ENCODE measurements around the gene TULP4.

The TULP4 gene

DNA sequence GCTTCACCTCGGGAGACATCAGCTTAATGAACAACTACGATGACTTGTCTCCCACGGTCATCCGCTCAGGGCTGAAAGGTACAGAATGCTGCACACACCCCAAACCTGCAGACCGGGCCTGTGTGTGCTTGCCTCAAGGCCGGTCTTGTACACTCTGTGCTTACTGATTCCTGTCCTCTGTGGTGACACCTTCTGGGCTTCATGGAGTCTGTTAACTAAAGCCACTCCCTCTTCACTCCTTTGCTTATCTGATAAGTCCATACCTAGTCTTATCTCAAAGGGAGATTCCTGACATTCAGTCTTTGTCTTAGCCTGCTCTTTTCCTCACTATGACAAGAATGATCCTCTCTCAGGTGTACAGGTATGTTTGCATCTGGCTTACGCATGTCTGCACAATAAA lies 139.9 kb downstream of the TULP4 start:
- Histone ChIP-seq H3K4me3 (no peak overlapping the region), H3K27ac (no peak overlapping the region), H3K9me3 (ENCODE audit: low read depth, low read length) (no peaks in the 10 kb centered on the region), H3K36me3 (ENCODE audit: insufficient read depth, low read length) (peaks cover 14% of the 10 kb centered on the region; the same call in 1 of the 2 replicates), H3K9ac (ENCODE audit: insufficient read length) (no peak overlapping the region)
- TF ChIP-seq FOXP2 (optimal IDR thresholded peaks at IDR 0.05; ENCODE audit: control extremely low read depth, extremely low read length, insufficient read depth) (no peak), EZH2 (IDR thresholded peaks at IDR 0.05) (no peak), POLR2AphosphoS5 (IDR thresholded peaks at IDR 0.05; ENCODE audit: borderline replicate concordance, low read depth, low read length) (no peak)
- DNase-seq (ENCODE audit: low read depth, low spot score): no peak

DNA sequence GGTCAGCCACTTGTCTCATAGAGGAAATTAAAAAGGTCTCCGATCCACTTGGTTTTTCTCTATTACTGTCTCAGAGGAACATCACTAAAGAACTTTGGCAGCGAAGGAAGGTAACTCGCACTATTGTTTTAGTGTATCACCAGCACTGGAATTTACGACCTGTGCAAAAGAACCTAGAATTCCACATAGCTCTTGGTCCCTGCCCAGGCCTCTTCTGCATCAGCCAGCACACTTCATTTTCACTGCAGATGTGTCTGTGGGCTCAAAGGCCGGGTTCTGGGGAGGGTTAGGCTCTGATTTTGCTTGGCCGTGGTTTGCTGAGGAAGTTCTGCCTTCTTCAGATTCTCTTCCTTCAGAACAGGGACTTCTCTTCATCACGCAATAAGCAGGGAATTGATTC lies 144.9 kb downstream of the TULP4 start:
- no peak for TF ChIP-seq EZH2 (IDR thresholded peaks at IDR 0.05)
- TF ChIP-seq POLR2AphosphoS5 (IDR thresholded peaks at IDR 0.05; ENCODE audit: borderline replicate concordance, low read depth, low read length): no peak
- TF ChIP-seq FOXP2 (optimal IDR thresholded peaks at IDR 0.05; ENCODE audit: control extremely low read depth, extremely low read length, insufficient read depth): no peak
- no peak for DNase-seq (ENCODE audit: low read depth, low spot score)
- no peak overlapping the region for H3K4me3 ChIP-seq
- no peak overlapping the region for H3K9ac ChIP-seq (ENCODE audit: insufficient read length)
- no peaks in the 10 kb centered on the region for H3K9me3 ChIP-seq (ENCODE audit: low read depth, low read length)
- peaks cover 14% of the 10 kb centered on the region; the same call in 1 of the 2 replicates for H3K36me3 ChIP-seq (ENCODE audit: insufficient read depth, low read length)
- H3K27ac ChIP-seq: no peak overlapping the region

DNA sequence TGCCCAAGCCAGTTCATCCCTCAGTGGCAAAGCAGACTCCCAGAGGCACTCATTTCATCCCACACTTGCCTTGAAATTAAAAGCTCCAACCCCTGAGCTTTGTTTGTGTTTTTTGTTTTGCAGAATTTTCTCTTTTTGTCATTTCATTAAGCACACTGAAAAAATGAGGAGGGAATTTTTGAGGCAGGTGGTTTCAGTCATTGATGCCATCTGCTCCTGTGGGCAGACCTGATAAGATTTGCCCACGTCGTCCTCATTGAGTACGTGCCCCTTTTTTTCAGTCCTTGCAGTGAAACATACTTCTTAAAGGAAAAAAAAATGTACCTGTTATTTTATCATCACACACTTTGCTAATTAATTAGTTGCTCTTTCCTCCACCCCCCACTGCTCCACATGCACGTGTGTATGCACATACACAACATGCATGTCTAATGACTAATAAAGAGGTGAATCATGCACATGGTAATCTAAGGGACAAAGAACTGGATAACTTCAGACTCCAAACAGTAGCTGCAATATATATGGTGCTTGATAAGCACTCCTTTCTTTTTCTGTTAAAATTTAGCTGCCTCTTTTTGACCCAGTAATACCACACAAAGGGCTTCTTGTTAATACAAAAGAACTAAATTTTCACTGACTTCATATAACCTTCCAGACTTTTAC lies 145.5 kb downstream of the TULP4 start:
- DNase-seq (ENCODE audit: low read depth, low spot score): no peak
- Histone ChIP-seq H3K4me3 (no peak overlapping the region), H3K9ac (ENCODE audit: insufficient read length) (no peak overlapping the region), H3K36me3 (ENCODE audit: insufficient read depth, low read length) (peaks cover 8% of the 10 kb centered on the region; the same call in 1 of the 2 replicates), H3K27ac (no peak overlapping the region), H3K9me3 (ENCODE audit: low read depth, low read length) (no peaks in the 10 kb centered on the region)
- no peak for TF ChIP-seq FOXP2 (optimal IDR thresholded peaks at IDR 0.05; ENCODE audit: control extremely low read depth, extremely low read length, insufficient read depth)
- TF ChIP-seq EZH2 (IDR thresholded peaks at IDR 0.05): no peak
- TF ChIP-seq POLR2AphosphoS5 (IDR thresholded peaks at IDR 0.05; ENCODE audit: borderline replicate concordance, low read depth, low read length): no peak

DNA sequence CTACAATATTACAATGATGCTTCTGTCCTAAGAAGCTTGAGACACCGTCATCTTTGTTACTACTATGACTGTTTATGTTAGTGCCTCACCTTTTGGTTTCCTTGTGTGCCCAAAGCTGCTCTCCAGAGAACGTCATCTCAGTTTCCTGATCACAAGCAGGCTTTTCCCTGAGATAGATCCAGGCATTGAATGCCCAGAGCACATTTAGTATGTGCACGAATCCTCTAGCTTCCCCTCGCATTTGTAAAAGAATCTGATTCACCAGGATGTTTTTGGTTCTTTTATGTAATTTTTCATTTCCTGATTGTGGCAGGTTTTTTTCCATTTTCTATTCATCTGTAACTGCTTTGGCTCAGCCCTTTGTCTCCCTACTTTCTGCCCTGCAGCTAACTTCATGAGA lies 147.5 kb downstream of the TULP4 start:
- H3K9me3 ChIP-seq (ENCODE audit: low read depth, low read length): no peaks in the 10 kb centered on the region

DNA sequence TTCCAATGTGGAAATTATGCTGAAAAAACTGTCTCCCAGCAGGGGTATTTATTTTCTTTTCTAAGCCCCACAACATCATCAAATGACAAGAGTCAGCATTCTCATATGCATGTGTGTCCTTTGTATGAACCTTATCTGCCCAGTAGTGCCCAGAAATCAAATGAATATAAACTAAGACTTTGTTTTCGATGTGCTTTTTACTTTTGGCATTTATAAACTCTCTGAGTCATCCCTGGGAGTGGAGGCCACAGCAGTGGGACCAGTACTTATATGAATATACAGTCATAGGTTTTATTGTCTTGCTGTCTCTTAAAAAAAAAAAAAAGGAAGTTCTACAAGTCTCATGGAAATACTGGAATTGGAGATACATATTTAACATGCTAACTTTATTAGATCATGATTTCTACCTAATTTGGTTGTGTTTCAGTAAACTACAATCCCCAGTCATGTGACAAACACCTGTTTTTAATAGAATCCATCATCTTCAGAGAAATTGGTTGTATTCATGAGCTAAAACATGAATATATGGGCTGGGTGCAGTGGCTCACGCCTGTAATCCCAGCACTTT lies 148.4 kb downstream of the TULP4 start:
- H3K4me3 ChIP-seq: no peak overlapping the region
- DNase-seq (ENCODE audit: low read depth, low spot score): no peak
- 0 out of 2 replicates have a peak, but pooled peaks cover 3% of the 10 kb centered on the region for H3K9me3 ChIP-seq (ENCODE audit: low read depth, low read length)
- peaks cover 28% of the 10 kb centered on the region for H3K36me3 ChIP-seq (ENCODE audit: insufficient read depth, low read length)
- peak overlapping the region; percentile 63; the same call in 1 of the 2 replicates for H3K27ac ChIP-seq
- TF ChIP-seq POLR2AphosphoS5 (IDR thresholded peaks at IDR 0.05; ENCODE audit: borderline replicate concordance, low read depth, low read length) (no peak), EZH2 (IDR thresholded peaks at IDR 0.05) (no peak), FOXP2 (optimal IDR thresholded peaks at IDR 0.05; ENCODE audit: control extremely low read depth, extremely low read length, insufficient read depth) (no peak)
- H3K9ac ChIP-seq (ENCODE audit: insufficient read length): no peak overlapping the region

More for the DNA sequence above, 147.5 kb downstream of the TULP4 start:
- Histone ChIP-seq H3K4me3 (no peak overlapping the region), H3K9ac (ENCODE audit: insufficient read length) (no peak overlapping the region), H3K27ac (peak overlapping the region; percentile 63; the same call in 1 of the 2 replicates), H3K36me3 (ENCODE audit: insufficient read depth, low read length) (peaks cover 20% of the 10 kb centered on the region)
- TF ChIP-seq EZH2 (IDR thresholded peaks at IDR 0.05) (no peak), FOXP2 (optimal IDR thresholded peaks at IDR 0.05; ENCODE audit: control extremely low read depth, extremely low read length, insufficient read depth) (no peak), POLR2AphosphoS5 (IDR thresholded peaks at IDR 0.05; ENCODE audit: borderline replicate concordance, low read depth, low read length) (no peak)
- no peak for DNase-seq (ENCODE audit: low read depth, low spot score)

DNA sequence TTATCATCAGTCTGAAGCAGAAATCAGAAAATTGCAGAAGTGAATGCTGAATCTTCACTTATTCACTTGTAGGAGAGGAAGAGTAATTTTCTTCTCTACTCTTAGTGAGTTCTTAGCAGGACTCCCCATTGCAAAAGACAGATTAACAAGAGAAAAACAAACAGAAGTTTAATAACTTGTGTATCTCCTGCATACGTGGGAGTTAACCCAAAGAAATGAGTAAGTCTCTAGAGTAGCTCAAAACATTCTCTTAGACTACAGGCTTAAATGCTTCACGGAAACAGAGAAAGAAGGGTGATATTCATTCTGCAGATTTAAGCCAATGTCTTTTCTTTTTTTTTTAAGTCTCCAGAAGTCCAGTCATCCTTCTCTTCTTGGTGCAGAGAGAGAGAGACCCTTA lies 149.7 kb downstream of the TULP4 start:
- H3K9ac ChIP-seq (ENCODE audit: insufficient read length): no peak overlapping the region
- no peak for DNase-seq (ENCODE audit: low read depth, low spot score)
- H3K27ac ChIP-seq: no peak overlapping the region
- no peak overlapping the region for H3K4me3 ChIP-seq
- 0 out of 2 replicates have a peak, but pooled peaks cover 3% of the 10 kb centered on the region for H3K9me3 ChIP-seq (ENCODE audit: low read depth, low read length)
- H3K36me3 ChIP-seq (ENCODE audit: insufficient read depth, low read length): peaks cover 31% of the 10 kb centered on the region
- TF ChIP-seq POLR2AphosphoS5 (IDR thresholded peaks at IDR 0.05; ENCODE audit: borderline replicate concordance, low read depth, low read length) (no peak), EZH2 (IDR thresholded peaks at IDR 0.05) (no peak), FOXP2 (optimal IDR thresholded peaks at IDR 0.05; ENCODE audit: control extremely low read depth, extremely low read length, insufficient read depth) (no peak)

DNA sequence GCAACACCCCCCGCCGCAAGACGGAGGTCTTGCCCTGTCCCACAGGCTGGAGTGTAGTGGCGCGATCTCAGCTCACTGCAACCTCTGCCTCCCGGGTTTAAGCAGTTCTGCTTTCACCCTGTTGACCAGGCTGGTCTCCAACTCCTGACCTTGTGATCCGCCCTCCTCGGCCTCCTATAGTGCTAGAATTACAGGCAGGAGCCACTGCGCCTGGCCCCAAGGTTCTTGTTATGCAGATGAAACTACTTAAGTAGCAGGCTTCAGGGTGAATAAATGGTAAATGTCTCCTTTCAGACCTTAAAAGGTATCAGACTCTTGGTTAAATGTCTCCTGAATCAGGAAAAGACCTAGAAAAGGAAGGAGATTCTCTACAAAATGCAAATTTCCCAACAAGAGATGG lies 152.2 kb downstream of the TULP4 start:
- peaks cover 29% of the 10 kb centered on the region for H3K36me3 ChIP-seq (ENCODE audit: insufficient read depth, low read length)
- 0 out of 2 replicates have a peak, but pooled peaks cover 3% of the 10 kb centered on the region for H3K9me3 ChIP-seq (ENCODE audit: low read depth, low read length)
- DNase-seq (ENCODE audit: low read depth, low spot score): no peak
- no peak overlapping the region for H3K27ac ChIP-seq
- TF ChIP-seq FOXP2 (optimal IDR thresholded peaks at IDR 0.05; ENCODE audit: control extremely low read depth, extremely low read length, insufficient read depth): no peak
- no peak for TF ChIP-seq POLR2AphosphoS5 (IDR thresholded peaks at IDR 0.05; ENCODE audit: borderline replicate concordance, low read depth, low read length)
- no peak for TF ChIP-seq EZH2 (IDR thresholded peaks at IDR 0.05)
- no peak overlapping the region for H3K4me3 ChIP-seq
- H3K9ac ChIP-seq (ENCODE audit: insufficient read length): no peak overlapping the region

DNA sequence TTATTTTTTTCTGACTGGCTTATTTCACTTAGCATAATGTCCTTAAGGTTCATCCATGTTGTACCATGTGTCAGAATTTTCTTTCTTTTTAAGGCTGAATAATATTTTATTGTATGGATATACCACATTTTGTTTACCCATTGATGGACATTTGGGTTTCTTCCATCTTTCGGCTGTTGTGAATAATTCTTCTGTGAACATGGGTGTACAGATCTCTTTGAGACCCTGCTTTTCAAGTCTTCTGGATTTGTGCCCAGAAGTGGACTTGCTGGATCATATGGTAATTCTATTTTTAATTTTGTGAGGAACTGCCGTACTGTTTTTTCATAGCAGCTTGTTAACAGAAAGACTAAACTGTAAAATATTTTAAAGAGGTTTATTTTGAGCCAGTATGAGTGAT lies 153.0 kb downstream of the TULP4 start:
- H3K27ac ChIP-seq: no peak overlapping the region
- no peak for TF ChIP-seq POLR2AphosphoS5 (IDR thresholded peaks at IDR 0.05; ENCODE audit: borderline replicate concordance, low read depth, low read length)
- no peak for TF ChIP-seq EZH2 (IDR thresholded peaks at IDR 0.05)
- no peak for TF ChIP-seq FOXP2 (optimal IDR thresholded peaks at IDR 0.05; ENCODE audit: control extremely low read depth, extremely low read length, insufficient read depth)
- 0 out of 2 replicates have a peak, but pooled peaks cover 3% of the 10 kb centered on the region for H3K9me3 ChIP-seq (ENCODE audit: low read depth, low read length)

More for the DNA sequence above, 153.0 kb downstream of the TULP4 start:
- DNase-seq (ENCODE audit: low read depth, low spot score): no peak
- Histone ChIP-seq H3K4me3 (no peak overlapping the region), H3K36me3 (ENCODE audit: insufficient read depth, low read length) (peaks cover 29% of the 10 kb centered on the region), H3K9ac (ENCODE audit: insufficient read length) (no peak overlapping the region)

All from SK-N-MC (cell line).